HEK293T (cell line): ENCODE measurements around the gene CGB3.
"Not testable (repeated sequence)": the region's sequence is repeated elsewhere in the genome, so short reads cannot be mapped to it uniquely, and the experiment has no call there.

Experiments used
- ARNT ChIP-seq: fragments of 450-650 bp; IDR thresholded peaks from 2 replicates; pipeline ENCODE4 v1.6.1; 2017; ENCODE audit warnings: mild to moderate bottlenecking
- BHLHE40 ChIP-seq: fragments of 450-650 bp; IDR thresholded peaks from 2 replicates; pipeline ENCODE4 v1.6.1; 2016; ENCODE audit warnings: mild to moderate bottlenecking, moderate library complexity, borderline replicate concordance
- CTBP1 ChIP-seq: fragments of 450-650 bp; IDR thresholded peaks from 2 replicates; pipeline ENCODE4 v1.6.1; 2016; ENCODE audit warnings: borderline replicate concordance
- ELF4 ChIP-seq: fragments of 450-650 bp; IDR thresholded peaks from 2 replicates; pipeline ENCODE4 v1.6.1; 2017; ENCODE audit warnings: antibody characterized with exemption
- FOXA1 ChIP-seq: fragments of 450-650 bp; IDR thresholded peaks from 2 replicates; pipeline ENCODE4 v1.6.1; 2016; ENCODE audit warnings: mild to moderate bottlenecking
- FOXK2 ChIP-seq: fragments of 450-650 bp; IDR thresholded peaks from 2 replicates; pipeline ENCODE4 v1.6.1; 2016; ENCODE audit warnings: mild to moderate bottlenecking
- FOXM1 ChIP-seq: fragments of 450-650 bp; IDR thresholded peaks from 2 replicates; pipeline ENCODE4 v1.6.1; 2017; ENCODE audit warnings: mild to moderate bottlenecking, borderline replicate concordance
- L3MBTL2 ChIP-seq: fragments of 450-650 bp; conservative IDR thresholded peaks from 2 replicates; pipeline ENCODE4 v1.6.1; 2016; ENCODE audit warnings: mild to moderate bottlenecking
- LEF1 ChIP-seq: fragments of 450-650 bp; IDR thresholded peaks from 2 replicates; pipeline ENCODE4 v1.6.1; 2017; ENCODE audit warnings: mild to moderate bottlenecking, borderline replicate concordance
- NFRKB ChIP-seq: fragments of 450-650 bp; IDR thresholded peaks from 2 replicates; pipeline ENCODE4 v1.6.1; 2016; ENCODE audit warnings: mild to moderate bottlenecking, moderate library complexity
- SP1 ChIP-seq: fragments of 450-650 bp; IDR thresholded peaks from 2 replicates; pipeline ENCODE4 v1.6.1; 2017
- SUZ12 ChIP-seq: fragments of 450-650 bp; IDR thresholded peaks from 2 replicates; pipeline ENCODE4 v1.6.1; 2016; ENCODE audit warnings: mild to moderate bottlenecking
- TARDBP ChIP-seq: fragments of 450-650 bp; IDR thresholded peaks from 2 replicates; pipeline ENCODE4 v1.6.1; 2016
- ZNF384 ChIP-seq: fragments of 450-650 bp; IDR thresholded peaks from 2 replicates; pipeline ENCODE4 v1.6.1; 2016

- TF ChIP-seq FOXK2, ARNT, BHLHE40, SP1, FOXA1, L3MBTL2, ZNF384, CTBP1, FOXM1, NFRKB, ELF4, SUZ12, LEF1, TARDBP: not testable (repeated sequence)
These were observed 14.6 kb upstream of the CGB3 start for GRCh38 chr19:49038557-49039276.
